Measurements from ENCODE around the gene CHCHD4.

Gene CHCHD4

GRCh38 chr3:14124615-14125192 lies at the start of gene CHCHD4, which contains the start of gene TMEM43:
Gene CHCHD4, minus strand, starts transcription at chr3:14124870. Its CDS starts 194 bp downstream, at chr3:14124676.
Gene TMEM43, plus strand, starts transcription at chr3:14125052. Its CDS starts 142 bp downstream, at chr3:14125194.
- peak; percentile 100 for DNase-seq (ENCODE audit: low spot score)

GRCh38 chr3:14172496-14172895 lies 47.8 kb upstream of the CHCHD4 start:
- DNase-seq (ENCODE audit: low spot score): no peak

- DNase-seq (ENCODE audit: low spot score): peak; percentile 74
These were observed 46.0 kb upstream of the CHCHD4 start for GRCh38 chr3:14170531-14171159.

- no peak for DNase-seq (ENCODE audit: low spot score)
These were observed 45.2 kb upstream of the CHCHD4 start for GRCh38 chr3:14169871-14170270.

- no peak for DNase-seq (ENCODE audit: low spot score)
These were observed 44.8 kb upstream of the CHCHD4 start for GRCh38 chr3:14169435-14169834.

- no peak for DNase-seq (ENCODE audit: low spot score)
These were observed 42.4 kb upstream of the CHCHD4 start for GRCh38 chr3:14166877-14167603.

- no peak for DNase-seq (ENCODE audit: low spot score)
These were observed 37.5 kb upstream of the CHCHD4 start for GRCh38 chr3:14162178-14162577.

GRCh38 chr3:14161282-14161681 lies 36.6 kb upstream of the CHCHD4 start:
- no peak for DNase-seq (ENCODE audit: low spot score)

- no peak for DNase-seq (ENCODE audit: low spot score)
These were observed 34.8 kb upstream of the CHCHD4 start for GRCh38 chr3:14159426-14159825.

GRCh38 chr3:14158370-14158769 lies 33.7 kb upstream of the CHCHD4 start:
- DNase-seq (ENCODE audit: low spot score): no peak

GRCh38 chr3:14157951-14158350 lies 33.3 kb upstream of the CHCHD4 start:
- DNase-seq (ENCODE audit: low spot score): no peak

- DNase-seq (ENCODE audit: low spot score): no peak
These were observed 32.3 kb upstream of the CHCHD4 start for GRCh38 chr3:14156843-14157561.

GRCh38 chr3:14156201-14156600 lies 31.5 kb upstream of the CHCHD4 start:
- no peak for DNase-seq (ENCODE audit: low spot score)

- no peak for DNase-seq (ENCODE audit: low spot score)
These were observed 30.3 kb upstream of the CHCHD4 start for GRCh38 chr3:14154895-14155440.

- DNase-seq (ENCODE audit: low spot score): no peak
These were observed 29.6 kb upstream of the CHCHD4 start for GRCh38 chr3:14154276-14154675.

GRCh38 chr3:14153663-14154062 lies 29.0 kb upstream of the CHCHD4 start:
- no peak for DNase-seq (ENCODE audit: low spot score)

- DNase-seq (ENCODE audit: low spot score): no peak
These were observed 28.3 kb upstream of the CHCHD4 start for GRCh38 chr3:14152963-14153355.

GRCh38 chr3:14152233-14152962 lies 27.7 kb upstream of the CHCHD4 start:
- no peak for DNase-seq (ENCODE audit: low spot score)

GRCh38 chr3:14151471-14152083 lies 26.9 kb upstream of the CHCHD4 start:
- DNase-seq (ENCODE audit: low spot score): no peak

- no peak for DNase-seq (ENCODE audit: low spot score)
These were observed 26.0 kb upstream of the CHCHD4 start for GRCh38 chr3:14150491-14151230.

All from kidney capillary endothelial cell (primary cell).